Breast epithelium (tissue), 3 donors: Measurements from ENCODE around the gene CENPO.

Experiments
- CTCF ChIP-seq, 3 donors: fragments of 450-650 bp; IDR thresholded peaks; one replicate each; pipeline ENCODE4 v1.5.1; 2016 to 2017; ENCODE audit warnings: antibody characterized with exemption in 3 of 3, mild to moderate bottlenecking in 3 of 3, moderate library complexity in 3 of 3
- POLR2A ChIP-seq: fragments of 450-650 bp; IDR thresholded peaks from one replicate; pipeline ENCODE4 v1.6.1; 2016; ENCODE audit warnings: antibody characterized with exemption, mild to moderate bottlenecking, moderate library complexity
- POLR2AphosphoS5 ChIP-seq, 3 donors: sonication (generic); formaldehyde crosslinking; IDR thresholded peaks; one replicate each; pipeline ENCODE4 v1.6.1; 2017; ENCODE audit warnings: antibody characterized with exemption in 3 of 3

GRCh38 chr2:24820175-24820513 lies 26.9 kb downstream of the CENPO start:
- TF ChIP-seq POLR2A, result no peak
- no peak for TF ChIP-seq CTCF (IDR thresholded peaks at IDR 0.05)
- no peak for TF ChIP-seq POLR2AphosphoS5 (IDR thresholded peaks at IDR 0.05)
